ENCODE data around the gene SRPK1.

Gene SRPK1

GRCh38 chr6:35810971-35811698 is 109.8 kb downstream of the SRPK1 start:
- no peak overlapping the region for H3K4me3 ChIP-seq (replicated peaks; ENCODE audit: low read depth, low read length)
- TF ChIP-seq CTCF (IDR thresholded peaks at IDR 0.05; ENCODE audit: low read depth, low read length, missing control alignments): no peak
- peak; percentile 30 for DNase-seq (ENCODE audit: extremely low read depth, low read depth)

- H3K4me3 ChIP-seq (replicated peaks; ENCODE audit: low read depth, low read length): no peak overlapping the region
- no peak for DNase-seq (ENCODE audit: extremely low read depth, low read depth)
- TF ChIP-seq CTCF (IDR thresholded peaks at IDR 0.05; ENCODE audit: low read depth, low read length, missing control alignments): no peak
Measured at GRCh38 chr6:35809809-35810208, 111.1 kb downstream of the SRPK1 start.

- no peak for DNase-seq (ENCODE audit: extremely low read depth, low read depth)
- no peak for TF ChIP-seq CTCF (IDR thresholded peaks at IDR 0.05; ENCODE audit: low read depth, low read length, missing control alignments)
- no peak overlapping the region for H3K4me3 ChIP-seq (replicated peaks; ENCODE audit: low read depth, low read length)
Measured at GRCh38 chr6:35808688-35809087, 112.2 kb downstream of the SRPK1 start.

GRCh38 chr6:35804996-35805736 is 115.7 kb downstream of the SRPK1 start, which contains the start of gene LHFPL5:
TSS of gene LHFPL5 (plus strand) at chr6:35805352. CDS start at chr6:35805671, 319 bp downstream.
- TF ChIP-seq CTCF (IDR thresholded peaks at IDR 0.05; ENCODE audit: low read depth, low read length, missing control alignments): no peak
- no peak for DNase-seq (ENCODE audit: extremely low read depth, low read depth)
- no peak within 1 kb of the TSS for H3K4me3 ChIP-seq (replicated peaks; ENCODE audit: low read depth, low read length)

GRCh38 chr6:35801148-35801547 is 119.8 kb downstream of the SRPK1 start:
- no peak overlapping the region for H3K4me3 ChIP-seq (replicated peaks; ENCODE audit: low read depth, low read length)
- no peak for TF ChIP-seq CTCF (IDR thresholded peaks at IDR 0.05; ENCODE audit: low read depth, low read length, missing control alignments)
- DNase-seq (ENCODE audit: extremely low read depth, low read depth): no peak

- no peak for TF ChIP-seq CTCF (IDR thresholded peaks at IDR 0.05; ENCODE audit: low read depth, low read length, missing control alignments)
- no peak for DNase-seq (ENCODE audit: extremely low read depth, low read depth)
- no peak overlapping the region for H3K4me3 ChIP-seq (replicated peaks; ENCODE audit: low read depth, low read length)
Measured at GRCh38 chr6:35798706-35799105, 122.2 kb downstream of the SRPK1 start.
